GM12872 (cell line): ENCODE measurements around the gene ZNF831.

Experiments used
- TF ChIP-seq, protein P1 (sequence below): IDR thresholded peaks from 3 replicates; pipeline ENCODE4 v1.5.1; 2011; ENCODE audit warnings: low read depth, mild to moderate bottlenecking, low read length, moderate library complexity; ENCODE audit not compliant: insufficient read depth

Gene ZNF831

DNA sequence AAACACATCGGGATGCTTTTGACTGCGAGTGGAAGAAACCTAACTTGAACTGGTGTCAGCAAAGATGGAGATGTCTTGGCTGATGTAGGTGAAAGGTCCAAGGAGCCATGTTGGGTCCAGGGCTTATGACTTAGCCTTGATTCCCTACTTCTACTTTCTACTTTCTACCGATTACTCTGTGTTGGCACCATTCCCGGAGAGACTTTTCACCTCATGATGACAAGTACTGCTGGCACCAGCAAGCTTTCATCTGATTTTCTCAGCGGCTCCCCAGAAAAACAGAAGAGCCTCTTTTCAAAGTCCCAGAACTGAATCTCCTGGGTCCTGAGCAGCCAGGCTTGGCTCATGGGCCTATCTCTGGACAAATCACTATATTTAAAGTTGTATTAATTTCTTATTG, 131.9 kb downstream of the ZNF831 start:
- TF ChIP-seq, protein P1, sequence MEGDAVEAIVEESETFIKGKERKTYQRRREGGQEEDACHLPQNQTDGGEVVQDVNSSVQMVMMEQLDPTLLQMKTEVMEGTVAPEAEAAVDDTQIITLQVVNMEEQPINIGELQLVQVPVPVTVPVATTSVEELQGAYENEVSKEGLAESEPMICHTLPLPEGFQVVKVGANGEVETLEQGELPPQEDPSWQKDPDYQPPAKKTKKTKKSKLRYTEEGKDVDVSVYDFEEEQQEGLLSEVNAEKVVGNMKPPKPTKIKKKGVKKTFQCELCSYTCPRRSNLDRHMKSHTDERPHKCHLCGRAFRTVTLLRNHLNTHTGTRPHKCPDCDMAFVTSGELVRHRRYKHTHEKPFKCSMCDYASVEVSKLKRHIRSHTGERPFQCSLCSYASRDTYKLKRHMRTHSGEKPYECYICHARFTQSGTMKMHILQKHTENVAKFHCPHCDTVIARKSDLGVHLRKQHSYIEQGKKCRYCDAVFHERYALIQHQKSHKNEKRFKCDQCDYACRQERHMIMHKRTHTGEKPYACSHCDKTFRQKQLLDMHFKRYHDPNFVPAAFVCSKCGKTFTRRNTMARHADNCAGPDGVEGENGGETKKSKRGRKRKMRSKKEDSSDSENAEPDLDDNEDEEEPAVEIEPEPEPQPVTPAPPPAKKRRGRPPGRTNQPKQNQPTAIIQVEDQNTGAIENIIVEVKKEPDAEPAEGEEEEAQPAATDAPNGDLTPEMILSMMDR: no peak

DNA sequence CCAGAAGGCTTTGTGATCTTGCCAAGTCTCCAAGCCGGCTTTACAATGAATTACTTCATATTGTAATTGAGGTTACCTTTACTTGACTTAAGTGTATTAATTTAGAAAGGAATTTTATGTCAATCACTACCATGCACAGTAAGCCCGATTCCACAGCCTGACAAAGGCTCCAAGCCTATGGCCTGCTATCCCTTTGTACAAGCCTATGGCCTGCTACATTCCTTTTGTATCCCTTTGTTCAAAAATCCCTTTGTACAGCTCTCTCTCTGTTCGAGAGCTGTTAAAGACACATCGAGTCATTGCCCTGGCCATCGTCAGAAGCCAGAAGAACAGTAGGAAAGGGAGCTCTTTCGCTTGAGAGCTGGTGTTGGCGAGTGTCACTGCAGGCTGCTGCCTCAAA, 134.1 kb downstream of the ZNF831 start:
- TF ChIP-seq, protein P1: no peak

DNA sequence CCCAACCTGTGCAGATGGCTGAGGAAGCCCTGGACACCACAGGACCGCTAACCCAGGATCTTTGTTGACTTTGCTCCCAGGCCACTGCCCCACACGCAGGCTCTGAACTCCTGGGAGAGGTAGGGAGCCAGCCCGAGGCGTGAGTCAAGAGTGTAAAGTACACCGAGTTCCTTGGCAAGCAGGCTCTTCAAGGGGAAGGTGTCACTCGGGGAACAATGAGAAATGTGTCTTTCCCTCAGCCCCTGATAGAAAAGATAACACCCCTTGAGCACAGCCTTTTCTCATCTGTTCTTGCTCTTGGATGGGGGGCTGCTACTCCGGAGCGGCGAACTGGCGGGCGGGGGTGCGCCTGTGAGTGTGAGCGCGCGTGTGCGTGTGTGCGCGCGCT, 136.3 kb downstream of the ZNF831 start:
- TF ChIP-seq, protein P1: no peak

DNA sequence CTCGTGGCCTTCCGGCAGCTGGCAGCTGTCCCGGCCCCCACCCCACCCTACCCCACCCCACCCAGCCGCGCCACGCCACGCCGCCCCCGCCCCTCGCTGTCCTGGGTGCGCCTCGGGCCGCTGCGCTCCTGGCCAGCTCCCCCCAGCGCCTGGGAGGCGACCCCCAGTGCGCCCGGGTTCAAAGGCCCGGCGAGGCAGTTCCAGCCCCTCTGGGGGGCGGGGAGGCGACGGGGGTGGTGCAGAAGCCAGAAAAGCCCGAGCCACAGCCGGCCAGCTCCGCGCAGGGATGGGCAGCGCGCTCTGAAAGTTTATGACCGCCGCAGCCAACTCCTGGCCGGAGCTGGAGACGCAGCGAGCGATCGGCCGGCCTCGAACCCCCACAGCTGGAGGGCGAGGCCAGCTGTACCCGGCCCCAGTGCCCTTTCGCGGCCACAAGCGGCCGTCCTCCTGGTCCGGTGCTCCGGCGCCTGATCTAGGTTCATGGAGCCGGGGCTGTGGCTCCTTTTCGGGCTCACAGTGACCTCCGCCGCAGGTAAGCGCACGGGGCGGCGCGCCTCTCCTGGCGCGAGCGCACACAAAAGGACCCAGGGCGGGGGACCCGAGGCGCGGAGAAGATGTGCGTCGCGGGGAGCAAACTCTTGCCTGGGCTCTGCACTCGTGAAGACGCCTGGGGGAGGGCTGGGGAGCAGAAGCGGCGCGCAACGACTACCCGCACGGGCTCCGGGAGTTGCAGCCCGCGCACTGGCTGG, 136.9 kb downstream of the ZNF831 start, which contains the start of gene EDN3:
Gene EDN3 (plus strand): TSS at position 279 of the 749 bp plus-strand sequence. CDS start 202 bp downstream, at position 481.
- TF ChIP-seq, protein P1: no peak

DNA sequence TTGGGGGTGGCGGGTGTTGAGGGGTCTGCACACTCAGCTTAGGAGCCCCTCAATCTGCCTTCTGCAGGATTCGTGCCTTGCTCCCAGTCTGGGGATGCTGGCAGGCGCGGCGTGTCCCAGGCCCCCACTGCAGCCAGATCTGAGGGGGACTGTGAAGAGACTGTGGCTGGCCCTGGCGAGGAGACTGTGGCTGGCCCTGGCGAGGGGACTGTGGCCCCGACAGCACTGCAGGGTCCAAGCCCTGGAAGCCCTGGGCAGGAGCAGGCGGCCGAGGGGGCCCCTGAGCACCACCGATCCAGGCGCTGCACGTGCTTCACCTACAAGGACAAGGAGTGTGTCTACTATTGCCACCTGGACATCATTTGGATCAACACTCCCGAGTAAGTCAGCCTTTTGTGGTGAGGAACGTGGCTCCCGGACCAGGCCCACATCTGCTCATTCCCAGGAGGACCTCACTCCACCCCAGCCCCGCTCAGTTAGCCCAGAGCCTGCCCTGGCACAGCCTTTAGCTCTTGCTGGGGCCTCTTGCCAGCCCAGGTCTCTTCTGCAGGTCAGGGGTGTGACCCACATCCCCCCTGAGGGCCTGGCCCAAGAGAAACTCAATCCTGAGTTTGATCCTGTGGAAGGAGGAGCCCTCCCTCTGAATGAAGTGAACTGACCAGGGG, 137.9 kb downstream of the ZNF831 start:
- TF ChIP-seq, protein P1: no peak

DNA sequence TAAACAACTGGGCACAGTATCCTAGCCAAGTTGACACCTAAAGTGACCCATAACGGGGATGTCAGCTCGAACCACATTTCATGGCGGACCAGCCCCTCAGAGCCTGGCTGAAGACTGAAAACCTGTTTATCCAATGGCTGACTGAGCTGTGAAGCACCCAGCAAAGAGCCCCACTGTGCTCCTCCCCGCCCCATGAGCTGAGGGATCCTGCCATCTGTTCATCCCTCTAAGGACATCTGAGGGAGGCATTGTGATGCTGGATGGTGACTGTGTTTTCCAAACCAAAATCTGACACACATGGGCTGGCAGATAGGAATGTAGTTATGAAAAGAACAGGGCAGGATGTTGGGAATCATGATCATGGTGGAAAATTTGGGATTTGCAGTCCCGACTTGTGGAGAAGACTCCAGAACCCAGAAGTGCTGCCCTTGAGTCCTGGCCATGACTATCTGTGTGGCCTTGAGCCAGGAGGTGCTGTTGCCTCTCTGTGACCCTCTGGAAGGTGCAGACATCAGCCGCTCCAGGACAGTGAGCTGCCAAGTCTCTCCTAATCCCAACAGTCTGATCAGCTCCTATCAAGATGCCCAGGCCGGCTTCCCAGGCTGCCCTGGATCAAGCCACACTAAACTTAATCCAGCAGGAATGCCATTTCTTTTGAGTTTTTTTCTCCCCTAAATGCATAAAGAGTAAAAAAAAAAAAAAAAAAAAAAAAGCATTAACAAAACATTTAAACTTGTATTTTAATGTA, 142.5 kb downstream of the ZNF831 start:
- TF ChIP-seq, protein P1: no peak

DNA sequence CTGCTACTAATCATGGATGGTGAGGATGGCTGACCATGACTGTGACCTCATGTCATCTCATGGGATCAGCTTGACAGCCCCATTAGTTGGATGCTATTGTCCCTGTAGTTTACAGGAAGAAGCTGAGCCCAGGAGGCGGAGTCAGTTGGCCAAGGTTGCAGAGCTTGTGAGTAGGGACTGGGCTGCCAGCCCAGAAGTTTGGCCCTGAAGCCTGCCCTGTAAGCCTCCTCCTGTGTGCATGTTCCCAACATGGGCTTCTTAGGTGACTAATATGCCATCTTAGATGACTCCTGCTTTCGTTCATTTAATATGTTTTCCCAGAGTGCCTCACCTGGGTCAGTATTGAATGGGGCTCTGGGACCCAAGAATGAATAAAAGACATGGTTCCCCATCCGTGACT, 143.6 kb downstream of the ZNF831 start:
- TF ChIP-seq, protein P1: no peak
